ENCODE results near the gene GNL1.
"Not testable (repeated sequence)": the region's sequence is repeated elsewhere in the genome, so short reads cannot be mapped to it uniquely, and the experiment has no call there.

Gene GNL1

GRCh38 chr6:30510419-30511168 lies 45.7 kb downstream of the GNL1 start:
- intact Hi-C loops (cut with DNase I) = no loop called here
- DNase-seq = no peak

DNA sequence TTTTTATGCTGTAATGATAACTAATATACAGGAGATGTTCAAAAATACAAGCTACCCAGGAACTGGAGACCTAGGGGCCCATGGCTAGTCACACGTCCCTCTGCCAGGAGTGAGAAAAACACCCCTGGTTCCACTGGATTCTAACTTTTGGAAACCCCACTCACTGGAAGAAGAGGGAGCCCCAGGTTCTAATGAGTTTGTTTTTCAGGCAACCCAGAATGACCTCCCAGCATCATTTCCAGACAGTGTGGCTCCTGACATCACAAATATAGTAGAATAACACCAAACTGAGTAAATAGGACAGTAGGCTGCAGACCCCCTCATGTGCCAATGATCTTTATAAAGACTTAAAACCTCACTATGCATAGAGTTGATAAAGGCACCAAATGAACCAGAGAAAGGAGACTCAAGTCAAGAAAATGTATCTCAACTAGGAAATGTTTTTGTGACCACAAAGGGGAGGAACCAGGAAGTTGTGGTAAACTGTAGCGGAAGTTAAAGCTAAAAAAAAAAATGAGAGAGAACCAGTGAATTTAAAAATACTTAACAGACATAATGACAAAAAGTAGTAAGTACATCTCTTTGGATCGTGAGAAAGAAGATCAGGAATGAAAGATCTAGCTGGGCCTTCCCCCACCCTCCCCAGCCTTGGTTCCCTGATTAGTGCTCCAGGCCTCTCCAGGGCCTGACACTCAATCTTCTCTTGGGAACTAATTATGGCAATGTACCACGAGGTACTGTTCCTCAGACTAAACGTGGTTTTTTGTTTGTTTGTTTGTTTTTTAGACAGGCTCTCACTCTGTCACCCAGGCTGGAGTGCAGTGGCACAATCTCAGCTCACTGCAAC lies 47.2 kb downstream of the GNL1 start:
- no peak for DNase-seq
- intact Hi-C loops (cut with DNase I) = no loop called here

- intact Hi-C loops (cut with DNase I) = no loop called here
- no peak for DNase-seq
Measured at GRCh38 chr6:30507849-30508827, 48.2 kb downstream of the GNL1 start.

DNA sequence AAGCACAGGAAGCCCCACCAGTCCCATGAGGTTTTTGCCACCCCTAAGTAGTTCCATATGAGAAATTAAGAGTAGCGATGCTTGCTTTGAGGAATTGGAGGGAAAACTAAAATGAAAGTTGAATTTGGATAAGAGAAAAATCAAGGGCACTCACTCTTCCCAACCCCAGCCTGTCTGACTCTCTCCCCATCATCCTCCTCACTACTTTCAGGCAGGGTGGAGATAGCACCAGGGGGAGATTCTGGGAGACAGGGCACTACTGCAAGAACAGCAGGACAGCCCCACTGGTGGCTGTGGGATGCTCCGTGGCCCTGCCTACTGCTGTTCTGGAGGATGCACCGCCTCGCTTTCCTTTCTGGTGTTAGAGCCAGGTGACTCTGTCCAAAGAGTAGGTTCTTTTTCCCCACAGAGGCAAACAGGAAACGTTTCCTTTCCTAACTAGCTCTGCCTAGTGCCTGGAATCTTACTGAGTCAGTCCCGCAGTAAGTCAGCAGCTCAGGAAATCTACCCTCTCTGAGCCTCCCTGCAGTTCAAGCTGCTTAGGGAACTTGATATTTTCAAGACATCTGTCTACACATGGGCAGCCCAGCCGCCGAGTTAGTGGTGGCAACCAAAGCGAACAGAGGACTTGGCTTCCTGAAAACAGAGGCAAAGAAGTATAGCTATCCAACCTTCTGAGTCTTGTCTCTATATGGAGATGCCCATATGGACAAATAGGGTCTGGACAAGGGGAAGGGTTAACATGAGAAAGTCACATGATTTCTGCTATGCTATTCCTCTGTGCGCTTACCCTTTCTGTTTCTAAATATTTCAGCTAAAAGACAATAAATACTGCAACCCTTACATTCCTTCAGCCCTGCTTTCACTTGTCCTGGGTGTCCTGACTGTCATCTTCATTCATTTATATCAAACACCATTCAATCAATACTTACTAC lies 55.6 kb downstream of the GNL1 start:
- no peak for DNase-seq

GRCh38 chr6:30498705-30499104 lies 57.6 kb downstream of the GNL1 start:
- DNase-seq; intact Hi-C loops (cut with DNase I): not testable (repeated sequence)

More for the DNA sequence above, 55.6 kb downstream of the GNL1 start:
- intact Hi-C loops (cut with DNase I) = no loop called here

DNA sequence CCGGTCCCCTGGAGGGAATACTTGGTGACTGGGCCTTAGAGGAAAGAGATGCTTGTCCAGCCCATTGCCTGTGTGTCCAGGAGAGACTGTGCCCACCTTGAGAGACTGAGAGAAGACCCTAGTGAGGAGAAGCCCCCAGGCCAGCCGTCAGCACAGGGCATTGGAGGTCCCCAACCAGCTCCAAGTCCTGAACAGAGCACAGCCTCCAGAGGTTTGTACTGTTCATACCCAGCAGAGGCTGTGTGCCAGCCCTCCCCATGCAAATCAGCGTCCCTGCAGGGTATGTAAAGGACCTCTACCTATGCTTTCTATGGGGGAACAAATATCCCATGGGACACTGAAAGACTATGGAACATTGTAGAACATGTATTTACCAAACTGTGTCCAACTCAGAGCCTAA lies 58.6 kb downstream of the GNL1 start:
- DNase-seq = no peak

GRCh38 chr6:30497261-30497599 lies 59.1 kb downstream of the GNL1 start:
- intact Hi-C loops (cut with DNase I); DNase-seq: not testable (repeated sequence)

More for the DNA sequence above, 58.6 kb downstream of the GNL1 start:
- intact Hi-C loops (cut with DNase I) = no loop called here

DNA sequence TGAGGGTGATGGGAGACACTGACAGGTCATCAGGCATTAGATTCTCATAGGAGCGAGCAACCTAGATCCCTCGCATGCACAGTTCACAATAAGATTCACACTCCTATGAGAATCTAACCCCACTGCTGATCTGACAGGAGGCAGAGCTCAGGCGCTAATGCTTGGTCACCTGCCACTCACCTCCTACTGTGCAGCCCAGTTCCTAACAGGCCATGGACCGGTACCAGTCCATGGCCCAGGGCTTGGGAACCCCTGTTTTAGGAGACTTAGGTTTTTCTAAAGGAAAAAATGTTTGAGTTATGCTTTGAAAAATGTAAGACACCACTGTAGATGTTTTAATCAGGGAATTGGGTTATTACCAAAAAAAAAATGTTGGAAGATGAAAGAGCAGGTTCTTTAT lies 60.3 kb downstream of the GNL1 start:
- no peak for DNase-seq
- intact Hi-C loops (cut with DNase I) = no loop called here

- intact Hi-C loops (cut with DNase I); DNase-seq: not testable (repeated sequence)
Measured at GRCh38 chr6:30495060-30495459, 61.2 kb downstream of the GNL1 start.

- intact Hi-C loops (cut with DNase I) = no loop called here
- no peak for DNase-seq
Measured at GRCh38 chr6:30494291-30494861, 61.9 kb downstream of the GNL1 start.

GRCh38 chr6:30493643-30494250 lies 62.5 kb downstream of the GNL1 start:
- intact Hi-C loops (cut with DNase I) = no loop called here
- peak in 1 of 42 donors; percentile 9 for DNase-seq

DNA sequence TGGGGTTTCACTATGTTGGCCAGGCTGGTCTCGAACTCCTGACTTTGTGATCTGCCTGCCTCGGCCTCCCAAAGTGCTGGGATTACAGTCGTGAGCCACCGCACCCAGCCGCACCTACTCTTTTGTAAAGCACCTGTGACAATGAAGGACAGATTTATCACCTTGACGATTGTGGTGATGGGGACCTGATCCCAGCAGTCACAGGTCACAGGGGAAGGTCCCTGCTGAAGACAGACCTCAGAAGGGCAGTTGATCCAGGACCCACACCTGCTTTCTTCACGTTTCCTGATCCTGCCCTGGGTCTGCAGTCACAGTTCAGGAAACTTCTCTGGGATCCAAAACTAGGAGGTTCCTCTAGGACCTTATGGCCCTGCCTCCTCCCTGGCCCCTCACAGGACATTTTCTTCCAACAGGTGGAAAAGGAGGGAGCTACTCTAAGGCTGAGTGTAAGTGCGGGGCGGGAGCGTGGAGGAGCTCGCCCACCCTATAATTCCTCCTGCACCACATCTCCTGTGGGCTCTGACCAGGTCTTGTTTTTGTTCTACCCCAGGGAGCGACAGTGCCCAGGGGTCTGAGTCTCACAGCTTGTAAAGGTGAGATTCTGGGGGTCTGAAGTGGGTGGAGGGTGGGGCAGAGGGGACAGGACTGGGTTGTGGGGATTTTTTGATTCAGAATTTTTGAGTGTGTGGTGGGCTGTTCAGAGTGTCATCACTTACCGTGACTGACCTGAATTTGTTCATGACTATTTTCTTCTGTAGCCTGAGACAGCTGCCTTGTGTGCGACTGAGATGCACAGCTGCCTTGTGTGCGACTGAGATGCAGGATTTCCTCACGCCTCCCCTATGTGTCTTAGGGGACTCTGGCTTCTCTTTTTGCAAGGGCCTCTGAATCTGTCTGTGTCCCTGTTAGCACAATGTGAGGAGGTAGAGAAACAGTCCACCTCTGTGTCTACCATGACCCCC lies 64.0 kb downstream of the GNL1 start:
- DNase-seq = no peak
- intact Hi-C loops (cut with DNase I) = no loop called here

All from head of caudate nucleus (tissue), 42 donors.